Gastrocnemius medialis (tissue), 4 donors: ENCODE measurements around the gene DENND1A. TPM values are rescaled to one million over a fixed set of nuclear protein-coding genes. Genes with fewer than 3 reads are reported as not detected.

ENCODE experiments used
- ATAC-seq, 2 donors: fragments of 150-250 bp; one replicate each; pipeline ENCODE4 v1.9.1; 2016
- DNase-seq, 2 donors: peaks; one replicate each; pipeline ENCODE4 v3.0.0-alpha.2; 2019
- H3K27ac ChIP-seq, 4 donors: fragments of 200-600 bp; sonication (generic); 1 replicate in 1 of 4; 2 replicates in 3 of 4; pipeline ENCODE4 v1.5.1; 2016 to 2018; ENCODE audit warnings: mild to moderate bottlenecking in 2 of 4, moderate library complexity in 1 of 4
- H3K27me3 ChIP-seq, 3 donors: fragments of 200-600 bp; sonication (generic) in 2 of 3; 1 replicate in 1 of 3; 2 replicates in 2 of 3; pipeline versions ENCODE4 v1.5.1 to v1.6.0; 2016 to 2019; ENCODE audit warnings: mild to moderate bottlenecking in 1 of 3, moderate library complexity in 1 of 3
- H3K36me3 ChIP-seq, 2 donors: fragments of 200-600 bp; sonication (generic) in 1 of 2; one replicate each; pipeline ENCODE4 v1.5.1; 2017 to 2018
- H3K4me1 ChIP-seq, 2 donors: fragments of 200-600 bp; sonication (generic) in 1 of 2; one replicate each; pipeline ENCODE4 v1.5.1; 2016 to 2017; ENCODE audit warnings: mild to moderate bottlenecking in 2 of 2
- H3K4me3 ChIP-seq, 4 donors: fragments of 200-600 bp; sonication (generic) in 3 of 4; 1 replicate in 1 of 4; 2 replicates in 3 of 4; pipeline ENCODE4 v1.5.1; 2016 to 2019; ENCODE audit warnings: mild to moderate bottlenecking in 2 of 4
- H3K9me3 ChIP-seq, 3 donors: fragments of 200-600 bp; sonication (generic) in 2 of 3; 1 replicate in 1 of 3; 2 replicates in 2 of 3; pipeline ENCODE4 v1.5.1; 2016 to 2019
- POLR2A ChIP-seq, 2 donors: fragments of 450-650 bp; IDR thresholded peaks; one replicate each; pipeline ENCODE4 v1.6.1; 2017; ENCODE audit warnings: antibody characterized with exemption in 2 of 2, mild to moderate bottlenecking in 2 of 2, moderate library complexity in 2 of 2
- in situ Hi-C, 4 donors: fragments of 200-750 bp; cut with MboI; loops; one replicate each; pipeline versions ENCODE4 v1.15.0 to v1.8.0; 2017; ENCODE audit warnings: low sequenced_read_pairs in 4 of 4
- intact Hi-C: fragments of 100-400 bp; cut with DNase I; formaldehyde crosslinking; loops from one replicate; pipeline ENCODE4 v1.15.1; 2023; ENCODE audit warnings: low total_unique reads
- total RNA-seq, 4 donors: library from RNA; depleted of rRNA; stranded (reverse); fragments of >200 nt; gene quantifications; one replicate each; pipeline versions ENCODE4 v1.1.0 to v1.2.3, GENCODE V29; 2016
- TF ChIP-seq, protein P1 (sequence below), 5 experiments: fragments of 450-650 bp in 3 of 5; fragments of 200-600 bp in 2 of 5; sonication (generic) in 2 of 5; IDR thresholded peaks in 4 of 5; conservative IDR thresholded peaks in 1 of 5; 1 replicate in 4 of 5; 2 replicates in 1 of 5; pipeline ENCODE4 v1.5.1; 2016 to 2019; ENCODE audit warnings: antibody characterized with exemption in 5 of 5, mild to moderate bottlenecking in 3 of 5, moderate library complexity in 3 of 5

Gene DENND1A
- total RNA-seq, 4 donors from 2014 or later: 14.1 to 24.6 (median 16.4) TPM

DNA sequence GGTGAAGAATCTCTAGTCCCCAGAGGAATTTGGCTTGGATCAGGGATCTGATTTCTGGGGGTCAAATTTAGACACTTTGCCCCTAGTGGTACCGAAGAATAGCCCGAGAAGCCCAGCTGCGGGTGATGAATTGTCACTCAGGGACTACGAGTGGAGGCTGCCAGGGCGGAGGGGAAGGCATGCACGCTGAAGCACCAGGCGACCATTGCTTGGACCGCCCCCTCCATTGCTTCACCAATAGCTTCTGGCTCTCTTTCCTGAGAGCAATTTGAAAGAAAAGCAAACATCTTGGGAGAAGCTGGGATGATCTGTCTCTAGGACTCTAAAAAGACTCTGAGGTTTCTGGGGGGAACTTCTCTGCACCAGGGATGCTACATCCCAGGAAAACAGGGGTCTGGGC, 436.3 kb downstream of the DENND1A start:
- Histone ChIP-seq H3K9me3 (no peaks in the 10 kb centered on the region), H3K36me3 (no peaks in the 10 kb centered on the region), H3K27ac (no peak overlapping the region), H3K27me3 (no peaks in the 10 kb centered on the region), H3K4me1 (no peaks in the 10 kb centered on the region), H3K4me3 (no peak overlapping the region)
- TF ChIP-seq, protein P1, sequence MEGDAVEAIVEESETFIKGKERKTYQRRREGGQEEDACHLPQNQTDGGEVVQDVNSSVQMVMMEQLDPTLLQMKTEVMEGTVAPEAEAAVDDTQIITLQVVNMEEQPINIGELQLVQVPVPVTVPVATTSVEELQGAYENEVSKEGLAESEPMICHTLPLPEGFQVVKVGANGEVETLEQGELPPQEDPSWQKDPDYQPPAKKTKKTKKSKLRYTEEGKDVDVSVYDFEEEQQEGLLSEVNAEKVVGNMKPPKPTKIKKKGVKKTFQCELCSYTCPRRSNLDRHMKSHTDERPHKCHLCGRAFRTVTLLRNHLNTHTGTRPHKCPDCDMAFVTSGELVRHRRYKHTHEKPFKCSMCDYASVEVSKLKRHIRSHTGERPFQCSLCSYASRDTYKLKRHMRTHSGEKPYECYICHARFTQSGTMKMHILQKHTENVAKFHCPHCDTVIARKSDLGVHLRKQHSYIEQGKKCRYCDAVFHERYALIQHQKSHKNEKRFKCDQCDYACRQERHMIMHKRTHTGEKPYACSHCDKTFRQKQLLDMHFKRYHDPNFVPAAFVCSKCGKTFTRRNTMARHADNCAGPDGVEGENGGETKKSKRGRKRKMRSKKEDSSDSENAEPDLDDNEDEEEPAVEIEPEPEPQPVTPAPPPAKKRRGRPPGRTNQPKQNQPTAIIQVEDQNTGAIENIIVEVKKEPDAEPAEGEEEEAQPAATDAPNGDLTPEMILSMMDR (IDR thresholded peaks at IDR 0.05 in 4 of 5, conservative IDR thresholded peaks at IDR 0.05 in 1 of 5): no peak
- no peak for TF ChIP-seq POLR2A (IDR thresholded peaks at IDR 0.05)
- in situ Hi-C loops: no loop called here
- ATAC-seq: no peak
- intact Hi-C loops: no loop called here
- no peak for DNase-seq

DNA sequence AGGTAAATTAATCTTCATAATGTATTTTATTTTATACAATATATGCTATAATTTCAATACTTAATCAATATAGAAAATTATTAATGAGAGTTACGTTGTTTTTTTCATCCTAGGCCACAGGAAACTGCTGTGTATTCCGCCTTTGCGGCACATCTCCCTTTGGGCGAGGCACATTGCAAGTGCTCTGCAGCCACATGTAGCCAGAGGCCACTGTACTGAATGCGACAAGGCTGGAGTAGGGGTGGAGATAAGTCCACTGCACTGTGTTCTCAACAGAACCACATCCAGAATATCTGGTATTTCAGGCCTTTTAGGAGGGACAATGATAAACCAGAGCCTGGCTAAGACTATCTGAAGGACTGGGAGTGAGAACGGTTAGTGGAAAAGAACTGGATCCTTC, 439.2 kb downstream of the DENND1A start:
- intact Hi-C loops (no loop called here), in situ Hi-C loops (no loop called here)
- no peaks in the 10 kb centered on the region for H3K27me3 ChIP-seq
- no peaks in the 10 kb centered on the region for H3K36me3 ChIP-seq
- no peaks in the 10 kb centered on the region for H3K4me1 ChIP-seq
- TF ChIP-seq, protein P1 (IDR thresholded peaks at IDR 0.05 in 4 of 5, conservative IDR thresholded peaks at IDR 0.05 in 1 of 5): no peak
- TF ChIP-seq POLR2A (IDR thresholded peaks at IDR 0.05): no peak
- no peak for DNase-seq
- ATAC-seq: no peak
- H3K4me3 ChIP-seq: no peak overlapping the region
- no peak overlapping the region for H3K27ac ChIP-seq
- no peaks in the 10 kb centered on the region for H3K9me3 ChIP-seq

DNA sequence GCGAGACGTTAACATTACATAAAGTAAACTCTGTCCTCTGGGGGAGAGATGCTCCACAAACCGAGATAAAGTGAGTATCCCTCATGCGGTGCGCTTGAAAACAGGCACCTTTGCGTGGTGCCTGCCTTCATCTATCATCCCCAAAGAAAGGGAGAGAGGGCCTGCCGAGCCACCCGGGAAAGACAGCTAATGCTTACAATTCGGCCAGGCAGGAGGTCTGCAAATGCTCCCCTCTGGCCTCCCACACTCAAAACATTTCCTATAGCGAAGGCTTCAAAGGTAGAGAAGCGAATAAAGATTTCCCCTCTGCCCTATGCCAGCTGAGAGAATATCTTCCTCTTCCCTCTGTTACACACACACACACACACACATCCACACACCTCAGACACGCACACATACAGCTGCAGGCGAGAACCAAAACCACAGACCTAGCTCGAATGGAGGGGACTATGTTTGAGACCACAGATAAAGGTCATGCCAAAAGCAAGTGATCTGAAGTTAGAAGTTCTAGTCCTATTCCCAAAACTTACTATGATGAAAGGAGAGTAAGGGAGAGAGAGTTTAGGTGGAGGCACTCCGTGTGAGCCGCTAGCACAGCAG, 441.1 kb downstream of the DENND1A start:
- no peaks in the 10 kb centered on the region for H3K4me1 ChIP-seq
- no peaks in the 10 kb centered on the region for H3K9me3 ChIP-seq
- intact Hi-C loops: no loop called here
- H3K27me3 ChIP-seq: no peaks in the 10 kb centered on the region
- DNase-seq (no peak), ATAC-seq (no peak)
- H3K27ac ChIP-seq: no peak overlapping the region
- no peak overlapping the region for H3K4me3 ChIP-seq
- TF ChIP-seq POLR2A (IDR thresholded peaks at IDR 0.05): no peak
- TF ChIP-seq, protein P1 (IDR thresholded peaks at IDR 0.05 in 4 of 5, conservative IDR thresholded peaks at IDR 0.05 in 1 of 5): no peak
- H3K36me3 ChIP-seq: no peaks in the 10 kb centered on the region
- in situ Hi-C loops: no loop called here

DNA sequence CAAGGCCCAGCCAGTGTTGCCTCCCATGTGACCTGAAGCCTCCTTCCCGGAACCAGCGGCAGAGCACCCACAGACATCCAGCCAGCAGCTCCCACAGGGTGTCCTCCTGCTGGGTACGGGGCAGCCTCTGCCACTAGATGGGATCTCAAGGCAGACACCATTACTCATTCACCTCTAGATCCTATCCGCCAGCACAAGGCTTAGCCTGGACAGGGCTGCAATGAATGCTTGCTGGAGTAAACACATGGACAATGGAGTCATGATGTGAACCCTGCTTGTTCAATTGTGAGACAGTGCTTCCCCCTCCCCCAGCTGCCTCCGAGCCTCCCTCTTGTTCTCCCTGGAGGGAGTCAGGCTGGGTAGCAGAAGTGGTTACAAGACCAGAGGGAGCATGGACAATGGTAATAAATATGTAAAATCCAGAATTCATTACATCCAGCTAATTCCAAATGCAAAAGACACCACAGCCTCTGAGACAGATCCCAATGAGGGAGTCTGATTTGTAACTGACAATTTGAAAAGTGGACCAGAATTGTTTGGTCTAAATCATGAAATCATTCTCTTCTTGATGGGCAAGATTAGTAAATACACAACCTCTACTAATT, 441.9 kb downstream of the DENND1A start:
- Histone ChIP-seq H3K36me3 (no peaks in the 10 kb centered on the region), H3K27me3 (no peaks in the 10 kb centered on the region), H3K4me3 (no peak overlapping the region), H3K9me3 (no peaks in the 10 kb centered on the region), H3K27ac (no peak overlapping the region), H3K4me1 (no peaks in the 10 kb centered on the region)
- DNase-seq (no peak), ATAC-seq (no peak)
- intact Hi-C loops (no loop called here), in situ Hi-C loops (no loop called here)
- TF ChIP-seq, protein P1 (IDR thresholded peaks at IDR 0.05 in 4 of 5, conservative IDR thresholded peaks at IDR 0.05 in 1 of 5): no peak
- no peak for TF ChIP-seq POLR2A (IDR thresholded peaks at IDR 0.05)
